OCI-LY3 (cell line): ENCODE data around the gene PGP.

Experiments
- H2AFZ ChIP-seq: fragments of 200-600, 300-600 bp; shearing (Covaris generic); 2 replicates; pipeline ENCODE4 v1.6.0; 2014; ENCODE audit warnings: antibody characterized with exemption, low read depth, low read length
- H3K27ac ChIP-seq: fragments of 200-600, 300-600 bp; sonication (generic); 2 replicates; pipeline ENCODE4 v1.5.1; 2014; ENCODE audit warnings: mild to moderate bottlenecking, low read length, moderate library complexity, mixed read lengths
- H3K27me3 ChIP-seq: fragments of 200-600, 300-600 bp; sonication (generic); 2 replicates; pipeline ENCODE4 v1.6.1; 2014; ENCODE audit warnings: low read depth, low read length, mixed read lengths
- H3K36me3 ChIP-seq: fragments of 200-600, 300-600 bp; sonication (generic); replicated peaks from 2 replicates; pipeline ENCODE3; 2014; ENCODE audit warnings: low read depth, low read length, mixed read lengths
- H3K4me1 ChIP-seq: fragments of 300-600, 200-600 bp; sonication (generic); 2 replicates; pipeline ENCODE4 v1.6.1; 2014; ENCODE audit warnings: low read length, mixed read lengths
- H3K4me2 ChIP-seq: fragments of 200-600, 300-600 bp; sonication (generic); 2 replicates; pipeline ENCODE4 v1.6.1; 2014; ENCODE audit warnings: low read length, mixed read lengths
- H3K4me3 ChIP-seq: fragments of 300-600, 200-600 bp; sonication (generic); 2 replicates; pipeline ENCODE4 v1.5.1; 2014; ENCODE audit warnings: antibody characterized with exemption, mild to moderate bottlenecking, low read length, moderate library complexity
- H3K79me2 ChIP-seq: fragments of 300-600, 200-600 bp; shearing (Covaris generic); 2 replicates; pipeline ENCODE4 v1.6.1; 2014; ENCODE audit warnings: mild to moderate bottlenecking, low read length, mixed read lengths
- H3K9ac ChIP-seq: fragments of 300-600, 200-600 bp; shearing (Covaris generic); 2 replicates; pipeline ENCODE4 v1.6.0; 2014; ENCODE audit warnings: mild to moderate bottlenecking, low read length, moderate library complexity
- H3K9me3 ChIP-seq: fragments of 200-600, 300-600 bp; shearing (Covaris generic); 2 replicates; pipeline ENCODE4 v1.6.1; 2014; ENCODE audit warnings: low read length, mixed read lengths; ENCODE audit not compliant: insufficient read depth
- H4K20me1 ChIP-seq: fragments of 200-600, 300-600 bp; sonication (generic); 2 replicates; pipeline ENCODE4 v1.6.1; 2016; ENCODE audit warnings: low read length, mixed read lengths; ENCODE audit not compliant: insufficient read depth
- CTCF ChIP-seq: fragments of 200-600, 300-600 bp; sonication (generic); IDR thresholded peaks from 2 replicates; pipeline ENCODE4 v1.5.1; 2014; ENCODE audit warnings: antibody characterized with exemption, low read length, low read depth
- EZH2phosphoT487 ChIP-seq: fragments of 200-600 bp; shearing (Covaris generic); IDR thresholded peaks from 2 replicates; pipeline ENCODE4 v1.6.1; 2018; ENCODE audit warnings: antibody characterized with exemption, mixed run types, low read depth

PGP gene

DNA sequence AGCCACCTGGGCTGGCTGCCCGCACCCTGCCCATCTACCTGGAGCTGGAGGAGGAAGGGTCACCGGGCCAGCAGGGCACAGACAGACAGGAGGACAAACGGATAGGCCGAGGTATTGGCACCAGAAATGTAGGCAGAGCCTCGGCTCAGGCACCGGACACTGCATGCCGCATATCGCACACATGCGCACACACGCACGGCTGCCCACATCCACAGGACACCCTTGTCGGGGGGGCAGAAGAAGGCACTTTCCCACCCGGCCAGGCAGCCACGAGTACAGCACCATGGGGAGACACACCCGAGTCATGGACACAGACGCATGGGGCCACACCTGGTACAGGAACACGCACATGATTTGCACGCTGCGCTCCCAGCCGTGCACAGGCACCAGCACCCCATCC lies 32.7 kb downstream of the PGP start:
- no peaks in the 10 kb centered on the region for H3K79me2 ChIP-seq
- H3K4me2 ChIP-seq, result no peak overlapping the region
- H3K4me1 ChIP-seq, result no peaks in the 10 kb centered on the region
- H3K27me3 ChIP-seq, result no peaks in the 10 kb centered on the region
- H3K4me3 ChIP-seq, result no peak overlapping the region
- H3K9me3 ChIP-seq, result no peaks in the 10 kb centered on the region
- no peak for TF ChIP-seq EZH2phosphoT487
- no peak overlapping the region for H2AFZ ChIP-seq
- no peaks in the 10 kb centered on the region for H4K20me1 ChIP-seq
- H3K27ac ChIP-seq, result no peak overlapping the region
- H3K36me3 ChIP-seq, result peaks cover 4% of the 10 kb centered on the region
- H3K9ac ChIP-seq, result no peak overlapping the region

GRCh38 chr16:2180962-2181923 lies 33.4 kb downstream of the PGP start:
- H3K79me2 ChIP-seq, result no peaks in the 10 kb centered on the region

GRCh38 chr16:2180461-2180860 lies 34.2 kb downstream of the PGP start:
- Histone ChIP-seq H3K9ac (no peak overlapping the region), H3K4me2 (no peak overlapping the region), H3K27ac (no peak overlapping the region), H3K4me1 (no peaks in the 10 kb centered on the region), H4K20me1 (no peaks in the 10 kb centered on the region), H2AFZ (no peak overlapping the region), H3K36me3 (peaks cover 9% of the 10 kb centered on the region), H3K9me3 (no peaks in the 10 kb centered on the region), H3K27me3 (no peaks in the 10 kb centered on the region), H3K79me2 (no peaks in the 10 kb centered on the region), H3K4me3 (no peak overlapping the region)
- TF ChIP-seq EZH2phosphoT487 (no peak), CTCF (no peak)

More at GRCh38 chr16:2180962-2181923, 33.4 kb downstream of the PGP start:
- H3K9ac ChIP-seq, result no peak overlapping the region
- no peaks in the 10 kb centered on the region for H3K27me3 ChIP-seq
- H3K4me1 ChIP-seq, result no peaks in the 10 kb centered on the region
- no peaks in the 10 kb centered on the region for H3K9me3 ChIP-seq
- no peaks in the 10 kb centered on the region for H4K20me1 ChIP-seq
- H2AFZ ChIP-seq, result no peak overlapping the region
- peaks cover 4% of the 10 kb centered on the region for H3K36me3 ChIP-seq
- TF ChIP-seq EZH2phosphoT487 (no peak), CTCF (no peak)
- H3K4me3 ChIP-seq, result no peak overlapping the region
- no peak overlapping the region for H3K4me2 ChIP-seq
- no peak overlapping the region for H3K27ac ChIP-seq

- H2AFZ ChIP-seq, result no peak overlapping the region
- no peak overlapping the region for H3K4me3 ChIP-seq
- H3K27ac ChIP-seq, result no peak overlapping the region
- no peak overlapping the region for H3K9ac ChIP-seq
- TF ChIP-seq EZH2phosphoT487, result no peak
- TF ChIP-seq CTCF, result no peak
- H3K36me3 ChIP-seq, result peaks cover 10% of the 10 kb centered on the region
- H3K27me3 ChIP-seq, result no peaks in the 10 kb centered on the region
- H3K79me2 ChIP-seq, result no peaks in the 10 kb centered on the region
- H4K20me1 ChIP-seq, result no peaks in the 10 kb centered on the region
- no peak overlapping the region for H3K4me2 ChIP-seq
- no peaks in the 10 kb centered on the region for H3K4me1 ChIP-seq
- no peaks in the 10 kb centered on the region for H3K9me3 ChIP-seq
These were observed 35.1 kb downstream of the PGP start for GRCh38 chr16:2179576-2179975.
